Islet of Langerhans (tissue), 1 donor: ENCODE results near the gene SNAP47.
"Not testable (repeated sequence)": the region's sequence is repeated elsewhere in the genome, so short reads cannot be mapped to it uniquely, and the experiment has no call there.

ENCODE experiments used
- FAIRE-seq: peaks from one replicate; lab custom pipeline; 2011; peaks lifted over from hg19 to GRCh38; lab: Jason Lieb, UNC

The SNAP47 gene

GRCh38 chr1:227734856-227735538 is at the start of gene SNAP47, which contains the start of gene JMJD4:
SNAP47 (plus strand) TSS chr1:227735435; CDS start chr1:227747737, 12,302 bp downstream.
JMJD4 (minus strand) TSS chr1:227735302; CDS start chr1:227735273, 29 bp downstream.
- no peak for FAIRE-seq

- FAIRE-seq, result no peak
Observed at GRCh38 chr1:227685807-227686206, 49.4 kb upstream of the SNAP47 start.

GRCh38 chr1:227697321-227697864 is 37.8 kb upstream of the SNAP47 start:
- FAIRE-seq, result no peak

- not testable (repeated sequence) for FAIRE-seq
Observed at GRCh38 chr1:227701631-227702030, 33.6 kb upstream of the SNAP47 start.

GRCh38 chr1:227707846-227708245 is 27.4 kb upstream of the SNAP47 start:
- no peak for FAIRE-seq

GRCh38 chr1:227709451-227709850 is 25.8 kb upstream of the SNAP47 start:
- FAIRE-seq, result no peak

GRCh38 chr1:227710474-227710873 is 24.8 kb upstream of the SNAP47 start:
- not testable (repeated sequence) for FAIRE-seq

GRCh38 chr1:227712648-227713047 is 22.6 kb upstream of the SNAP47 start:
- no peak for FAIRE-seq

- FAIRE-seq, result no peak
Observed at GRCh38 chr1:227718932-227719331, 16.3 kb upstream of the SNAP47 start.

GRCh38 chr1:227723474-227723873 is 11.8 kb upstream of the SNAP47 start:
- FAIRE-seq, result no peak

GRCh38 chr1:227725046-227725445 is 10.2 kb upstream of the SNAP47 start:
- FAIRE-seq, result no peak

- no peak for FAIRE-seq
Observed at GRCh38 chr1:227726318-227726717, 8.9 kb upstream of the SNAP47 start.

GRCh38 chr1:227726924-227727599 is 8.2 kb upstream of the SNAP47 start:
- FAIRE-seq, result no peak

- FAIRE-seq, result no peak
Observed at GRCh38 chr1:227728059-227728891, 7.0 kb upstream of the SNAP47 start.

GRCh38 chr1:227728892-227729143 is 6.4 kb upstream of the SNAP47 start:
- FAIRE-seq, result no peak

GRCh38 chr1:227729144-227729880 is 5.9 kb upstream of the SNAP47 start:
- no peak for FAIRE-seq

- FAIRE-seq, result no peak
Observed at GRCh38 chr1:227729881-227730629, 5.2 kb upstream of the SNAP47 start.

- FAIRE-seq, result no peak
Observed at GRCh38 chr1:227730630-227731151, 4.5 kb upstream of the SNAP47 start.

- no peak for FAIRE-seq
Observed at GRCh38 chr1:227731241-227731677, 4.0 kb upstream of the SNAP47 start.

- FAIRE-seq, result no peak
Observed at GRCh38 chr1:227731696-227732585, 3.3 kb upstream of the SNAP47 start.
